ENCODE results near the gene L2HGDH.

Gene L2HGDH

DNA sequence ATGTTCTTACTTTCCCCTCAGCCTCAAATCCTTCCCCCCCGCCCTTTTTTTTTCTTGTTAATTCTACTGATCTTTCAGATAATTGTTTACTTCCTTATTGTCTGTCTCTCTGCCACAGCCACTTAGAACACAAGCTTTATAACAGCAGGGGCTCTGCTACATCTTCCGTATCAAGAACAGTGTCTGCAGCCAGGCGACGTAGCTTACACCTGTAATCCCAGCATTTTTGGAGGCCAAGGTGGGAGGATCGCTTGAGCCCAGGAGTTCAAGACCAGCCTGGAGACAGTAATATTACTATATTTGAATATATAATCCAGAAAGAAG is 86.1 kb downstream of the L2HGDH start:
- DNase-seq, result peak in 1 of 3 donors; percentile 10

GRCh38 chr14:50225067-50225973 is 86.7 kb downstream of the L2HGDH start:
- no peak for DNase-seq

DNA sequence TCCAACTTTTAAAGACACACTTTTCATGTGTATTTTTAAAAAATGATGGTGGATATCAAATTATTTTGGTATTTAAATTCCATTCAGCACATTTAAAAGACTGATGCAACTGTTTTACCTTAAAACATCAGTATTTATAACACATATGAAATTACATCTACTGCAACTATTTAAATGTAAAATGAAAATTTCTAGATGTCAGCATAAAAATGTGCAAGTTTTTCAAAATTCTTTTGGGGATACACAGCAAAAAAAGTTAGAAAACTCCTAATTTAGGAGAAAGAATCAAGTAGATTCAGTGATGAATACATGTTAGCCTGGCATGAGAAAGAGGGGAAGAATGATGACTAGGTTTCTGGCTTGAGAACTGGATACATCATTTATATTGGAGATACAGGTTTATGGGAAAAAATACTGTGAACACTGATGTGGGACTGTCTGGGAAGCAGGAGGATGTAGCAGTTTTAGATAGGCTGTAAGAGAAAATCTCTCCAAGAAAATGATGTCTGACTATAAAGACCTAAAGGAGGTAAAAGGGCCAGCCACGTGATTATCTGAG is 89.9 kb downstream of the L2HGDH start:
- no peak for DNase-seq

DNA sequence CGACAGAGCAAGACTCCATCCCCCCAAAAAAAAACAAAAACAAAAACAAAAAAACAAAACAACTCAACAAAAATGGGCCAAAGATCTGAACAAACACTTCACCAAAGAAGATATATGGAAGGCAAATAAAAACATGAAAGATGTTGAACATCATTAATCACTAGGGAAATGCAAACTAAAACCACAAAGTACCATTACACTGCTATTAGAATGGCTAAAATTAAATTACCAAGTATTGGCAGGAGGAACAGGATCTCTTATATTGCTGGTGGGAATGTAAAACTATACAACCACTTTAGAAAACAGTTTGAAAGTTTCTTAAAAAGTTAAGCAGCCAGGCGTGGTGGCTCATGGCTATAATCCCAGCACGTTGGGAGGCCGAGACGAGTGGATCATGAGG is 93.5 kb downstream of the L2HGDH start:
- DNase-seq, result no peak

- no peak for DNase-seq
Measured at GRCh38 chr14:50215416-50215815, 96.6 kb downstream of the L2HGDH start.

DNA sequence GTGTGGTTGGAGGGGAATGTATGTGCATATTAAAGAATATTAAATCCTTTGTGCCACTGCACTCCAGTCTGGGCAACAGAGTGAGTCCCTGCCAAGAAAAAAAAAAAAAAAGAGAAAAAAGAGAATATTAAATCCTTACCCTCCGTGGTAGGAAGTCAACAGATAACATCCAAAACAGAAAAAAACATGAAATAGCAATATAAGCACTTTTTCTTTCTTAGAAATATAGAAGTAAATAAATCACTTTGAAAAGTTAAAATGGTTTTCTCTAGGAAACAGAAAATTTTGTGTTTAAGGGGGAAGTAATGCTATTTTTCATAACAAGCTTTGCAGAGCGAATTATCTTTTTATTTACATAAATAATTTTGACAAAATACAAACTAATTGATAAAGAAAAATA is 98.2 kb downstream of the L2HGDH start:
- DNase-seq, result no peak

DNA sequence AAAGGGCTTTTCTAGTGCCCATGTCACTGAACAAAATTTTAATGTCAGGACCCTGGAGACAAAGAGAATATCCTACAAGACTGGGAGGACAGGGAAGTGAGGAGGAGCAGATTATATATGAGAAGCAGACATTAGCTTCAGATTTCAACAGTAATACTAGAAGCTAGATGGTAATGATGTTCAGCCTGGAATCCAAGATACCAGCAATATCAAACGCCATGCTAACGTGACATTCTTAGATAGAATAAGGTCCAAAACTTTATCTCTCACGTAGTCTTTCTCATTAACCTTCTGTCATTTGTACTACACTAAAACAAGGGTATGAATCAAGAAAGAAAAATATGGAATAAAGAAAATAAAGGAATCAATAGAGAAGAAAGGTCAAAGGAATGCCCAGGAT is 99.3 kb downstream of the L2HGDH start:
- no peak for DNase-seq

GRCh38 chr14:50210074-50210473 is 102.0 kb downstream of the L2HGDH start:
- DNase-seq, result no peak

DNA sequence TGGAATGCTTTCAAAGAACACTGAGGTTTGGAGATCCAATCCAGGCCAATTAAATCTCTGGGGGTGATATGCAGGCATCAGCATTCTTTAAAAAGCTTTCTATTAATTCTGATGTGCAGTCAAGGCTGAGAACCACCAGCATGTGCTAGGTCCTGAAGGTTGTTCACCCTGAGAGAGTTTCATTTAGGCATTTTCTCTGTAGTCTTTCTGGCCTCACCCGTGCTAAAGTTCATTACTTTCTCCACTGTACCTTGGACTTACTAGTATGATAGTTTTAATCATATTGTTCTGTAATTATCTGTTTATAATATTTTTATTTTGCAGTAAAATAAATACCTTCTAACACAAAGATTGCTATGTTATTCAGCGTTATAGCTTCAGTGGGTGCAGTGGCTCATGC is 113.5 kb downstream of the L2HGDH start:
- DNase-seq, result no peak

DNA sequence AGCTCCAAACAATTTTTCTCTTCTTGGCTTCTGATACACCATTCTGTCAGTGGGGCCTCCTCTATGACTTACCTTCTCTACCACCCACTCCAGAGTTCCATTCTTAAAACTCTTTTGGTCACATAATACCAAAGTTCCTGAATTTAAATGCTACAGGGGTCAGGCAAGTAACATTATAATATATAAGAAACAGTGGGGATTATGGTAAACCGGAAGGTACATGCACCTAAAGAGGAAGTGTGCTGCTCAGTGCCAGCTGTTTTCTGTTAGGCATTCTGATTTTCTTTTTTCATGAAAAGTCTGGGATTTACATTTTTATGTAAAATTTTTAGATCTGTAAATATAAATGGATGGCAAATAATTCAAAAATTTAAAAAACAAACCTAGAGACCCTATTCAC is 120.5 kb downstream of the L2HGDH start:
- DNase-seq, result no peak
